PFSK-1 (cell line): ENCODE data around the gene HOXA13.

Source experiments
- FOXP2 ChIP-seq: optimal IDR thresholded peaks from 2 replicates; pipeline ENCODE3; 2011; ENCODE audit warnings: borderline replicate concordance, control low read depth, inconsistent platforms; ENCODE audit not compliant: insufficient read depth; ENCODE audit errors: extremely low read length, extremely low read depth
- POLR2AphosphoS5 ChIP-seq: IDR thresholded peaks from 2 replicates; pipeline ENCODE4 v1.6.1; 2012; ENCODE audit warnings: low read depth, mild to moderate bottlenecking, control low read depth, low read length, moderate library complexity
- SIN3A ChIP-seq: IDR thresholded peaks from 2 replicates; pipeline ENCODE4 v1.6.1; 2012; ENCODE audit warnings: mild to moderate bottlenecking, low read length, moderate library complexity, borderline replicate concordance; ENCODE audit not compliant: insufficient read depth
- TAF1 ChIP-seq: IDR thresholded peaks from 2 replicates; pipeline ENCODE4 v1.6.1; 2012; ENCODE audit warnings: low read length, control low read depth, borderline replicate concordance; ENCODE audit not compliant: insufficient read depth
- TF ChIP-seq, protein P1 (sequence below), 2 experiments: IDR thresholded peaks; 2 replicates each; pipeline versions ENCODE4 v1.6.1 to v1.8.0; 2011 to 2012; ENCODE audit warnings: low read depth in 2 of 2, low read length in 2 of 2, control low read depth in 1 of 2, inconsistent platforms in 1 of 2, mild to moderate bottlenecking in 1 of 2, moderate library complexity in 1 of 2; ENCODE audit not compliant: insufficient read depth in 1 of 2

HOXA13 gene

DNA sequence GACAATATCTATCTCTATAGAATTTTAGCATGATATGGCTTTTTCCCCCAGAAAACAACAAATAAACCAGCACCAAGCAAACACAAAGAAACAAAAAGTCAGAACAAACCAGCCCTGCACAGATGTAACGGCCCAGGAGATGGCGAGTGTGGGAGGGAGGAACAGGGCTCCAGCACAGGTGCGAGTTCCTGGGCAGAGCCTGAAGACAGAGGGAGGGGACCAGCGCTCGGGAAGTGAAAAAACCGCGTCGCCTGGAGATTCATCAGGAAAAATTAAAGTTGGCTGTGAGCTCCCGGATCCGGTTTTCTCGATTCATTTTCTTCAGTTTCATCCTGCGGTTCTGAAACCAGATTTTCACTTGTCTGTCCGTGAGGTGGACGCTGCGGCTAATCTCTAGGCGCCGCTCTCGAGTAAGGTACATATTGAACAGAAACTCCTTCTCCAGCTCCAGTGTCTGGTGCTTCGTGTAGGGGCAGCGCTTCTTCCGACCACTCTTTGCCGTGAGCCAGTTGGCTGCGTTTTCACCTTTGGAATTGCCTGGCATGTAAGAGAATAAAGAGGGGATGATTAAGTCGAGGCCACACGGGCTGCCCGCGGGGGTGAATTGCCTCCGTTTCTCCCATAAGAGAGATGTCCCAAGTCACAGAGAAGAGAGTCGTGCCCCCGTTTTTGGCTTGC lies 28.1 kb downstream of the HOXA13 start:
- TF ChIP-seq POLR2AphosphoS5, result no peak
- TF ChIP-seq SIN3A, result no peak
- TF ChIP-seq, protein P1, sequence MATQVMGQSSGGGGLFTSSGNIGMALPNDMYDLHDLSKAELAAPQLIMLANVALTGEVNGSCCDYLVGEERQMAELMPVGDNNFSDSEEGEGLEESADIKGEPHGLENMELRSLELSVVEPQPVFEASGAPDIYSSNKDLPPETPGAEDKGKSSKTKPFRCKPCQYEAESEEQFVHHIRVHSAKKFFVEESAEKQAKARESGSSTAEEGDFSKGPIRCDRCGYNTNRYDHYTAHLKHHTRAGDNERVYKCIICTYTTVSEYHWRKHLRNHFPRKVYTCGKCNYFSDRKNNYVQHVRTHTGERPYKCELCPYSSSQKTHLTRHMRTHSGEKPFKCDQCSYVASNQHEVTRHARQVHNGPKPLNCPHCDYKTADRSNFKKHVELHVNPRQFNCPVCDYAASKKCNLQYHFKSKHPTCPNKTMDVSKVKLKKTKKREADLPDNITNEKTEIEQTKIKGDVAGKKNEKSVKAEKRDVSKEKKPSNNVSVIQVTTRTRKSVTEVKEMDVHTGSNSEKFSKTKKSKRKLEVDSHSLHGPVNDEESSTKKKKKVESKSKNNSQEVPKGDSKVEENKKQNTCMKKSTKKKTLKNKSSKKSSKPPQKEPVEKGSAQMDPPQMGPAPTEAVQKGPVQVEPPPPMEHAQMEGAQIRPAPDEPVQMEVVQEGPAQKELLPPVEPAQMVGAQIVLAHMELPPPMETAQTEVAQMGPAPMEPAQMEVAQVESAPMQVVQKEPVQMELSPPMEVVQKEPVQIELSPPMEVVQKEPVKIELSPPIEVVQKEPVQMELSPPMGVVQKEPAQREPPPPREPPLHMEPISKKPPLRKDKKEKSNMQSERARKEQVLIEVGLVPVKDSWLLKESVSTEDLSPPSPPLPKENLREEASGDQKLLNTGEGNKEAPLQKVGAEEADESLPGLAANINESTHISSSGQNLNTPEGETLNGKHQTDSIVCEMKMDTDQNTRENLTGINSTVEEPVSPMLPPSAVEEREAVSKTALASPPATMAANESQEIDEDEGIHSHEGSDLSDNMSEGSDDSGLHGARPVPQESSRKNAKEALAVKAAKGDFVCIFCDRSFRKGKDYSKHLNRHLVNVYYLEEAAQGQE (IDR thresholded peaks at IDR 0.05; ENCODE audit: insufficient read depth in 1 of 2, low read depth in 2 of 2, low read length in 2 of 2), result no peak
- TF ChIP-seq TAF1, result no peak
- no peak for TF ChIP-seq FOXP2

DNA sequence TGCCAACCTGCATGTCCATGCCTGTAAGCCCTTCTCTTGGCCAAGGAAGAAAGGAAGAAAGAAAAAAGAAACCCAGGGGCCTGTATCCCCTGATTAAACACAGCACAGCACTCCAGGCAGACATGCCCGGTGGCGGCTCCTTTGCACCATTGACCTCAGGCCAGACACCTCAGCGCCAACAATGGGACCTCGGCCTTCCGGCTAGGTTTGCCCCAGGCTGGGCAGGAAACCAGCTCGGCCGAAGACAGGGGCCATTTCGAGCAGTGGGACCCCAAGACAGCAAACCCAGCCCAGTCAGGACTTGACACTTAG lies 28.6 kb downstream of the HOXA13 start:
- TF ChIP-seq SIN3A (no peak), TAF1 (no peak), POLR2AphosphoS5 (no peak)
- TF ChIP-seq, protein P1 (IDR thresholded peaks at IDR 0.05; ENCODE audit: insufficient read depth in 1 of 2, low read depth in 2 of 2, low read length in 2 of 2), result no peak

DNA sequence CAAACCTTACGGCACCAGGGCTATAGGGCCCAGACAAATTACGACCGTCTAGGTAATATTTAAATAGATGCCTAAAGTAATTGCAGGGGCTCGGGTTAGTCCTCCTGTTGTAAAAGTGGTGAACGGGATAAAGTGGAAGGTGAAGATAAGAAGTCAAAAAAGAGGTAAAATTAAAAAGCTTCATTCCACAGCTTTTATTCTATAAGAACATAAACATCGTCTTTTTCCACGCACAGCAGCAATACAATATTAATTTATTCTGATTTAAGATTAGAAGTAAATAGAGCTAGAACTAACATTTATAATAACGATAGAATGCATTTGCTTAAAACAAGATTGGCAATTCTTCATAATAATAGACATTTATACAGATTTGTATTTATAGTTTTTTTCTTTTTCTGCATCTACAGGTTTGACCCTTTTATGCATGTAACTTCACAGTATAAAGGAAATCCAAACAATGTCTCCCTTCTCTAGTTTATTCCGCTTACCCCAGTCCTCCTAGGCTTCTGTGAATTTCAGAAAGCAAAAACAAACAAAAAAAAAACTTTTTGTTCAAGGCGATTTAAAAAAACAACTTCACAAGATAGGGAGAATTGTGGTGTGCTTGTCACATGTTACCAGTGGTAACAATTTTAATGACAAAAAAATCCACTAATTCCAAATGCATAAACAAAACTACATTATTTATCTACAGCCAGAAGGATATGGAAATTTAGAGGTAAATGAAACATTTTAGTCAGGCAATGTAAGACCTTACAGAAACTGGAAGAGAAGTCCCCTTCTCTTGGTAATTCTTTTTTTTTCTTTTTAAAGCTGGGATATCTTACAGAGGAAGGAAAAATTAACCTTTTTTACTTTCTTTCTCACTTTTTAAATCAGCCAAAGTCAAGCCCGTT lies 29.2 kb downstream of the HOXA13 start:
- TF ChIP-seq FOXP2, result no peak
- TF ChIP-seq TAF1, result no peak
- TF ChIP-seq, protein P1 (IDR thresholded peaks at IDR 0.05; ENCODE audit: insufficient read depth in 1 of 2, low read depth in 2 of 2, low read length in 2 of 2), result no peak
- no peak for TF ChIP-seq SIN3A
- TF ChIP-seq POLR2AphosphoS5, result no peak

DNA sequence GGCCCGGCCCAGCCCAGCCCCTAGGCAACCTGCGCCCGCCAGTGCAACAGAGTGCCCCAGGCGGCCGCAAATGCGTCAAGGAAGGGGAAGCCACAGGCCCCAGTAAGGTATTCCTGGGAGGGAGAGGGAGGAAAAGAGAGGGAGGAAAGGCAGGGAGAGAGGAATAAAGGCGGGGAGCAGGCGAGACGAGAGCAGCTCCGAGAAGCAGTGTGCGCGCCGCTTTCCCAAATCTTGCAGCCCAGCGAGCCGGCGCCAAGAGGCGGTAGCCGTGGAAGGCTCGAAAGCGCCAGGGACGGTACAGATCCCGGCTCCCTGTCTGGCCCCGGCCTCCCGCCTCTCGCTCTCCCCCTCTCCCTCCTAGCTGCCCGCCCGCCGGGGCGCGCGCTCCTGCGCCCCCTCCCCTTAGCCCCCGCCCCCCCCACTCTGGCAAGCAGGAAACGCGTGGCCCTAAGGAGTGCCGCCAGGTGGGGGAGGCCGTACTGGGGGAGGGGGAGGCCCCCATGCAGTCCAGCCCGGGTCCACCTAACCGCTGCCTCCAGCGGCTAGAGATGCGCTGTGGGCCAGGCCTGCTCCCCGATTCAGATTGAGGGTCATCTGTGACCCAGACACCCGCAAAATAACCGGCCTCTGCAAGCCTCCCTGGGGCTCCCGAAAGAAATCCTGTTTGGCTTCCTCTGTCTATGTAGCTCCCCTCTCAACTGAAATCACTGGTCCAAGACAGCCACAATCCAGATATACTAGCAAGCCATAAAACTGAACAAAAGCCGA lies 30.0 kb downstream of the HOXA13 start:
- TF ChIP-seq FOXP2 (no peak), POLR2AphosphoS5 (no peak), SIN3A (no peak), TAF1 (no peak)
- TF ChIP-seq, protein P1 (IDR thresholded peaks at IDR 0.05; ENCODE audit: insufficient read depth in 1 of 2, low read depth in 2 of 2, low read length in 2 of 2), result no peak
